Caco-2 (cell line): Measurements from ENCODE around the gene ATF6. TPM values are rescaled to one million over a fixed set of nuclear protein-coding genes. Genes with fewer than 3 reads are reported as not detected.
"Not testable (repeated sequence)": the region's sequence is repeated elsewhere in the genome, so short reads cannot be mapped to it uniquely, and the experiment has no call there.

Experiments used
- BruUV-seq: library from RNA; stranded (reverse); fragments of 400-500 nt; replicated peaks from 2 replicates; lab custom pipeline; 2021; lab: Mats Ljungman, UMichigan
- CTCF ChIA-PET: fragments of 300-600 bp; sonication (Branson Sonifier 250); formaldehyde crosslinking; loops from one replicate; lab custom pipeline; 2022; ENCODE audit warnings: antibody characterized with exemption; lab: Charles Lee
- POLR2A ChIA-PET: fragments of 300-600 bp; sonication (Branson Sonifier 250); formaldehyde crosslinking; loops from one replicate; lab custom pipeline; 2022; ENCODE audit warnings: antibody characterized with exemption; lab: Charles Lee
- DNase-seq, 2 experiments: peaks; one replicate each; pipeline versions ENCODE4 v3.0.0 to v3.0.0-alpha.2; 2020 to 2022
- H3K27me3 ChIP-seq: replicated peaks from 2 replicates; pipeline ENCODE4 v1.6.0; 2011; ENCODE audit warnings: low read length; ENCODE audit not compliant: control insufficient read depth, insufficient read depth
- H3K36me3 ChIP-seq: 2 replicates; pipeline ENCODE4 v1.5.1; 2011; ENCODE audit warnings: low read length; ENCODE audit not compliant: control insufficient read depth, insufficient read depth
- H3K4me1 ChIP-seq: fragments of 250-450 bp; sonication (Bioruptor Pico); 2 replicates; pipeline ENCODE4 v1.5.1; 2020; ENCODE audit warnings: mild to moderate bottlenecking
- H3K4me3 ChIP-seq: 2 replicates; pipeline ENCODE4 v1.5.1; 2011; ENCODE audit warnings: low read depth, mild to moderate bottlenecking, control low read depth, low read length
- H3K9me3 ChIP-seq: fragments of 250-450 bp; sonication (Bioruptor Pico); 2 replicates; pipeline ENCODE4 v1.5.1; 2020; ENCODE audit warnings: mild to moderate bottlenecking, moderate library complexity
- H3K27ac Mint-ChIP-seq: one replicate; pipeline ENCODE4 v1.8.0; 2022; ENCODE audit warnings: mixed read lengths; ENCODE audit not compliant: unreplicated experiment
- H3K27me3 Mint-ChIP-seq: one replicate; pipeline ENCODE4 v1.8.0; 2022; ENCODE audit warnings: mixed read lengths; ENCODE audit not compliant: insufficient read depth, unreplicated experiment
- H3K36me3 Mint-ChIP-seq: one replicate; pipeline ENCODE4 v1.8.0; 2022; ENCODE audit warnings: mild to moderate bottlenecking, mixed read lengths; ENCODE audit not compliant: insufficient read depth, unreplicated experiment
- H3K4me1 Mint-ChIP-seq: one replicate; pipeline ENCODE4 v1.8.0; 2022; ENCODE audit warnings: low read depth, mixed read lengths; ENCODE audit not compliant: unreplicated experiment
- H3K4me3 Mint-ChIP-seq: one replicate; pipeline ENCODE4 v1.8.0; 2022; ENCODE audit warnings: mild to moderate bottlenecking, moderate library complexity, mixed read lengths; ENCODE audit not compliant: unreplicated experiment
- H3K9me3 Mint-ChIP-seq: one replicate; pipeline ENCODE4 v1.8.0; 2022; ENCODE audit warnings: mixed read lengths; ENCODE audit not compliant: unreplicated experiment
- intact Hi-C: fragments of 100-400 bp; cut with micrococcal nuclease; formaldehyde crosslinking; loops from one replicate; pipeline ENCODE4 v1.10.0; 2022; ENCODE audit not compliant: unreplicated experiment
- total RNA-seq: library from RNA; stranded (reverse); gene quantifications from 2 replicates; pipeline ENCODE4 v1.2.3, GENCODE V29; 2022
- TF ChIP-seq, protein P1 (sequence below), 2 experiments: fragments of 200-600 bp in 1 of 2; IDR thresholded peaks; 1 replicate in 1 of 2; 2 replicates in 1 of 2; pipeline versions ENCODE4 v1.5.1 to v1.8.0; 2011 to 2022; ENCODE audit warnings: antibody characterized with exemption in 1 of 2, control low read depth in 1 of 2, inconsistent platforms in 1 of 2, low read depth in 1 of 2, low read length in 1 of 2, mild to moderate bottlenecking in 1 of 2, moderate library complexity in 1 of 2; ENCODE audit not compliant: insufficient read depth in 1 of 2, severe bottlenecking in 1 of 2, unreplicated experiment in 1 of 2

ATF6 gene
- total RNA-seq, 1 experiment from 2014 or later: 16.4 TPM

DNA sequence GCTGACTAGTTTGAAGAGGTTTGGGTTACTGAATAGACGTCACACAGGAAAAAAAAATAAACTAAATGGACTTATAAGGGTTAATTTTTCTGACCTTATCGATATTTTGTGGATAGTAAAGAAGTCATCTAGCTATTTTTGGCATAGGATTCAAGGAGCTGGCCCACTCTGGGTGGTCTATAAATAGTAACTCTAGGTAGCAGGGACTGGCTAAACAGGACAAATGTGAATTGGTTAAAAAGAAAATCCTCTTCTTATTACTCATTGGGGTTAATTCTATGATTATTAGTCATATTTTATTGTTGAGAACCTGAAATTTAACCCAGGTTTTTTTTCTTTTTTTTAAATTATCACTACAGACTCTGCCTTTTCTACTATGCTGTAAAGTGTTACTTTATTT lies 61.7 kb downstream of the ATF6 start:
- intact Hi-C loops: no loop called here
- no peaks in the 10 kb centered on the region for H3K4me1 Mint-ChIP-seq
- H3K36me3 Mint-ChIP-seq: peaks cover 11% of the 10 kb centered on the region
- Histone ChIP-seq H3K27me3 (no peaks in the 10 kb centered on the region), H3K36me3 (no peaks in the 10 kb centered on the region), H3K4me3 (no peak overlapping the region), H3K4me1 (no peaks in the 10 kb centered on the region), H3K9me3 (no peaks in the 10 kb centered on the region)
- no peaks in the 10 kb centered on the region for H3K27me3 Mint-ChIP-seq
- BruUV-seq: no TSS peak
- no peaks in the 10 kb centered on the region for H3K9me3 Mint-ChIP-seq
- no peak overlapping the region for H3K27ac Mint-ChIP-seq
- CTCF ChIA-PET: no interaction called here
- no peak overlapping the region for H3K4me3 Mint-ChIP-seq
- TF ChIP-seq, protein P1, sequence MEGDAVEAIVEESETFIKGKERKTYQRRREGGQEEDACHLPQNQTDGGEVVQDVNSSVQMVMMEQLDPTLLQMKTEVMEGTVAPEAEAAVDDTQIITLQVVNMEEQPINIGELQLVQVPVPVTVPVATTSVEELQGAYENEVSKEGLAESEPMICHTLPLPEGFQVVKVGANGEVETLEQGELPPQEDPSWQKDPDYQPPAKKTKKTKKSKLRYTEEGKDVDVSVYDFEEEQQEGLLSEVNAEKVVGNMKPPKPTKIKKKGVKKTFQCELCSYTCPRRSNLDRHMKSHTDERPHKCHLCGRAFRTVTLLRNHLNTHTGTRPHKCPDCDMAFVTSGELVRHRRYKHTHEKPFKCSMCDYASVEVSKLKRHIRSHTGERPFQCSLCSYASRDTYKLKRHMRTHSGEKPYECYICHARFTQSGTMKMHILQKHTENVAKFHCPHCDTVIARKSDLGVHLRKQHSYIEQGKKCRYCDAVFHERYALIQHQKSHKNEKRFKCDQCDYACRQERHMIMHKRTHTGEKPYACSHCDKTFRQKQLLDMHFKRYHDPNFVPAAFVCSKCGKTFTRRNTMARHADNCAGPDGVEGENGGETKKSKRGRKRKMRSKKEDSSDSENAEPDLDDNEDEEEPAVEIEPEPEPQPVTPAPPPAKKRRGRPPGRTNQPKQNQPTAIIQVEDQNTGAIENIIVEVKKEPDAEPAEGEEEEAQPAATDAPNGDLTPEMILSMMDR (IDR thresholded peaks at IDR 0.05; ENCODE audit: insufficient read depth in 1 of 2, low read depth in 1 of 2, low read length in 1 of 2, severe bottlenecking in 1 of 2, unreplicated experiment in 1 of 2): no peak
- POLR2A ChIA-PET: no interaction called here
- no peak for DNase-seq

DNA sequence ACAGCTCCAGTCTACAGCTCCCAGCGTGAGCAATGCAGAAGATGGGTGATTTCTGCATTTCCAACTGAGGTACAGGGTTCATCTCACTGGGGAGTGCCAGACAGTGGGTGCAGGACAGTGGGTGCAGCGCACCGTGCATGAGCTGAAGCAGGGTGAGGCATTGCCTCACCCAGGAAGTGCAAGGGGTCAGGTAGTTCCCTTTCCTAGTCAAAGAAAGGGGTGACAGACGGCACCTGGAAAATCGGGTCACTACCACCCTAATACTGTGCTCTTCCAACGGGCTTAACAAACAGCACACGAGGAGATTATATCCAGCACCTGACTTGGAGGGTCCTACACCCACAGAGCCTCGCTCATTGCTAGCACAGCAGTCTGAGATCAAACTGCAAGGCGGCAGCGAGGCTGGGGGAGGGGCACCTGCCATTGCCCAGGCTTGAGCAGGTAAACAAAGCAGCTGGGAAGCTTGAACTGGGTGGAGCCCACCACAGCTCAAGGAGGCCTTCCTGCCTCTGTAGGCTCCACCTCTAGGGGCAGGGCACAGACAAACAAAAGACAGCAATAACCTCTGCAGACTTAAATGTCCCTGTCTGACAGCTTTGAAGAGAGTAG lies 66.3 kb downstream of the ATF6 start:
- H3K4me3 Mint-ChIP-seq, H3K9me3 ChIP-seq, H3K4me1 ChIP-seq, POLR2A ChIA-PET, intact Hi-C loops, DNase-seq, H3K9me3 Mint-ChIP-seq, CTCF ChIA-PET, H3K4me1 Mint-ChIP-seq, H3K27me3 ChIP-seq, H3K4me3 ChIP-seq, H3K36me3 ChIP-seq, H3K27ac Mint-ChIP-seq, BruUV-seq, H3K27me3 Mint-ChIP-seq: not testable (repeated sequence)
- peaks cover 11% of the 10 kb centered on the region for H3K36me3 Mint-ChIP-seq

DNA sequence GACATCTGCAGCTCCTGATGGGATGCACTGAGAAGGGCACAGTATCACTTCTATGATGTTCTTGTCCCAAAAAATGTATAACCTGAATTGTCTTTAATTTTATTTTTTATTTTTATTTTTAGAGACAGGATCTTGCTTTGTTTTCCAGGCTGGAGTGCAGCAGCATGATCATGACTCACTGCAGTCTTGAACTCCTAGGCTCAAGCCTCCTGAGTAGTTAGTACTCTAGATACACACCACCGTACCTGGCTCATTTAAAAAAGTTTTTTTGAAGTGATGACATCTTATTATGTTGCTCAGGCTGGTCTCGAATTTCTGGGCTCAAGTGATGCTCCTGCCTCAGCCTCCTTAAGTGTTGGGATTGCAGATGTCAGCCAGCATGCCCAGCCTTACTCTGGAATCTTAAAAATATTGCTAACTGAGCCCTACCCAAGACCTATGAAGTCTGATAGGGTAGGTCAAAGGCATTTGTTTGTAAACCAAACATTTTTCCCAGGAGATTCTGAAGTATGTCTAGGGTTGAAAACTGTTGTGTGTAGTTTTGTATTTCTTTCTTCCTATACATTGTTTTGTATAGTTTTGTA lies 68.9 kb downstream of the ATF6 start:
- no peak for DNase-seq
- TF ChIP-seq, protein P1 (IDR thresholded peaks at IDR 0.05; ENCODE audit: insufficient read depth in 1 of 2, low read depth in 1 of 2, low read length in 1 of 2, severe bottlenecking in 1 of 2, unreplicated experiment in 1 of 2): no peak
- peaks cover 9% of the 10 kb centered on the region for H3K9me3 Mint-ChIP-seq
- no peak overlapping the region for H3K27ac Mint-ChIP-seq
- no peaks in the 10 kb centered on the region for H3K27me3 ChIP-seq
- H3K9me3 ChIP-seq: no peaks in the 10 kb centered on the region
- H3K27me3 Mint-ChIP-seq: no peaks in the 10 kb centered on the region
- no peaks in the 10 kb centered on the region for H3K36me3 ChIP-seq
- CTCF ChIA-PET: no interaction called here
- no peaks in the 10 kb centered on the region for H3K36me3 Mint-ChIP-seq
- intact Hi-C loops: no loop called here
- no peaks in the 10 kb centered on the region for H3K4me1 ChIP-seq
- no peaks in the 10 kb centered on the region for H3K4me1 Mint-ChIP-seq
- POLR2A ChIA-PET: no interaction called here
- H3K4me3 Mint-ChIP-seq: no peak overlapping the region
- BruUV-seq: no TSS peak
- no peak overlapping the region for H3K4me3 ChIP-seq
